IPS-20b (cell line): ENCODE data around the gene SLC7A9.
"Not testable (repeated sequence)": the region's sequence is repeated elsewhere in the genome, so short reads cannot be mapped to it uniquely, and the experiment has no call there.

Experiments used
- H3K27ac ChIP-seq: one replicate; pipeline ENCODE4 v1.5.1; 2013; ENCODE audit warnings: low read length
- H3K27me3 ChIP-seq: 2 replicates; pipeline ENCODE4 v1.6.1; 2013; ENCODE audit warnings: mild to moderate bottlenecking, low read length, inconsistent platforms; ENCODE audit not compliant: insufficient read depth
- H3K36me3 ChIP-seq: 2 replicates; pipeline ENCODE4 v1.6.1; 2013; ENCODE audit warnings: low read depth, mild to moderate bottlenecking, inconsistent platforms, low read length, moderate library complexity; ENCODE audit not compliant: insufficient read depth
- H3K4me1 ChIP-seq: 2 replicates; pipeline ENCODE4 v1.6.1; 2013; ENCODE audit warnings: mild to moderate bottlenecking, control low read depth, inconsistent platforms, low read length, moderate library complexity; ENCODE audit not compliant: insufficient read depth
- H3K4me3 ChIP-seq: 2 replicates; pipeline ENCODE4 v1.5.1; 2013; ENCODE audit warnings: mild to moderate bottlenecking, low read length, inconsistent platforms
- H3K9ac ChIP-seq: 2 replicates; pipeline ENCODE4 v1.6.1; 2013; ENCODE audit warnings: low read depth, mild to moderate bottlenecking, inconsistent platforms, low read length, moderate library complexity
- H3K9me3 ChIP-seq: 2 replicates; pipeline ENCODE4 v1.6.1; 2013; ENCODE audit warnings: mild to moderate bottlenecking, low read depth, low read length, inconsistent platforms; ENCODE audit not compliant: insufficient read depth

SLC7A9 gene

GRCh38 chr19:32832825-32833224 is 36.7 kb downstream of the SLC7A9 start:
- not testable (repeated sequence) for H3K27ac ChIP-seq, H3K36me3 ChIP-seq, H3K27me3 ChIP-seq, H3K9ac ChIP-seq, H3K4me1 ChIP-seq, H3K4me3 ChIP-seq, H3K9me3 ChIP-seq

DNA sequence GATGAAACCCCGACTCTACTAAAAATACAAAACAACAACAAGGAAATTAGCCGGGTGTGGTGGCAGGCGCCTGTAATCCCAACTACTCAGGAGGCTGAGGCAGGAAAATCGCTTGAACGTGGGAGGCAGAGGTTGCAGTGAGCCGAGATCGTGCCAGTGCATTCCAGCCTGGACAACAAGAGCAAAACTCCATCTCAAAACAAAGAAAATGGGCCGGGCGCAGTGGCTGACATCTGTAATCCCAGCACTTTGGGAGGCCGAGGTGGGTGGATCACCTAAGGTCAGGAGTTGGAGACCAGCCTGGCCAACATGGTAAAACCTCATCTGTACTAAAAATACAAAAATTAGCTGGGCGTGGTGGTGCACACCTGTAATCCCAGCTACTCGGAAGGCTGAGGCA is 37.5 kb downstream of the SLC7A9 start:
- not testable (repeated sequence) for H3K27ac ChIP-seq, H3K4me3 ChIP-seq, H3K27me3 ChIP-seq, H3K4me1 ChIP-seq, H3K36me3 ChIP-seq, H3K9ac ChIP-seq, H3K9me3 ChIP-seq

GRCh38 chr19:32831611-32832010 is 38.0 kb downstream of the SLC7A9 start:
- no peaks in the 10 kb centered on the region for H3K9me3 ChIP-seq
- H3K36me3 ChIP-seq: no peaks in the 10 kb centered on the region
- no peak overlapping the region for H3K9ac ChIP-seq
- no peaks in the 10 kb centered on the region for H3K27me3 ChIP-seq
- no peak overlapping the region for H3K27ac ChIP-seq
- peaks cover 6% of the 10 kb centered on the region; the same call in 1 of the 2 replicates for H3K4me1 ChIP-seq
- no peak overlapping the region for H3K4me3 ChIP-seq

- H3K27ac ChIP-seq: no peak overlapping the region
- H3K4me3 ChIP-seq: no peak overlapping the region
- no peaks in the 10 kb centered on the region for H3K36me3 ChIP-seq
- no peaks in the 10 kb centered on the region for H3K9me3 ChIP-seq
- H3K4me1 ChIP-seq: peaks cover 6% of the 10 kb centered on the region; the same call in 1 of the 2 replicates
- H3K27me3 ChIP-seq: no peaks in the 10 kb centered on the region
- no peak overlapping the region for H3K9ac ChIP-seq
Measured at GRCh38 chr19:32830231-32831014, 39.1 kb downstream of the SLC7A9 start.

DNA sequence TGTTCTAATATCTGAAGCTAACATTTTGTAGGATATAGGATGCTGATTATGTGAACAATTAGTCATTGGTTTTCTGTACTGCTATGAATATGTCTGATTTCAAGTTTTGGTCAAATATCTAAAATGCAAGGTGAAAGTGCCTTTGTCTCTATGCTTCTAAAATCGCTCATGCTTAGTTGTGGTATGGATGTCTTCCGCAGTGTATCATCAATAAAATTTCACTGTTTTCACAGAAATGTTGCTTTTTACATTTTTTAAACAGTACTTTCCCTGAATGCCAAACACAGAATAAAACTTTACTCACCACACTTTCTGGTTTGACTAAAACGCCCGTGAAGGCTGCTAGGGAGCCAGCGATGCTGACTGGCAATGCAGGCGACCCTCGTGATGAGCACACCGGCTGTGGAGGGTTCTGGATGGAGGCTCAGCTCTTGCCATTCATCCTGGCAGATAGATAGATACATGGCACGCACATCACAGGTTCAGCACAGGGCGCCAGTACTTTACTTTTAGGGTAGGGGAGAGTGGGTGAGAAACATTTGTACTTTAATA is 40.1 kb downstream of the SLC7A9 start:
- Histone ChIP-seq H3K4me3 (no peak overlapping the region), H3K9ac (no peak overlapping the region), H3K9me3 (no peaks in the 10 kb centered on the region), H3K4me1 (peaks cover 12% of the 10 kb centered on the region; the same call in 1 of the 2 replicates), H3K36me3 (no peaks in the 10 kb centered on the region), H3K27ac (no peak overlapping the region), H3K27me3 (no peaks in the 10 kb centered on the region)

DNA sequence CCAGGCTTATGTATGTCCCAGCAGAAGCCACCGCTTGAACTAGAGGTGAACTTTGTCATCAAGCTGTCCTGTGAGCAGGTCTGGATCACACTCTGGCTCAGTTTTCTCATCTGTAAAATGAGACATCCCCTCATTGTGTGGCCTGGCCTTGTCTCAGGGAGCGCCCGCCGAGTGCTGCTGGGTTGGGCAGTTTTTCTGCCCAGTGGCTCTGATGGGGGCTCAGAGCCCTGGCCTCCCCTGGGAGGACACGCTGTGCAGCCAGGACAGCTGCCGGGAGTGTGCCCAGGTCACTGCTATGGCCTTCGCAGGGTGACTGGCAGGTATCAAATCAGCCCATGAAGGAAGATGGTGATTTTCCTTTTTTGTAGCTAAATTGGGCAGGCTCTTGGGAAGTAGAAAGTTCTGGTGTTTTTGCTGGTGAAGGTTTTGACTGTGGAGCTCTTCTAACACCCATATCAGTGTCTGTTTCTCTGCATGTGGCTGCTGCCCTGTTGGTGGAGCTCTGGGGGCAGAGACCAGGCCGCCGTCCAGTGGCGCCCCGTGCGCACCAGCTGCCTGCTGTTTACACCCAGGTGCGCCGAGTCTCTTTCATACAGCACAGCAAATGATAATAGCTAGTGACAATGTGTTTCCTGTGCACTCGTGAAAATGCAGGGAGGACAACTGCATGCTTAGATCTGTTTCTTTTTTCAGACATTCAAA is 40.8 kb downstream of the SLC7A9 start:
- Histone ChIP-seq H3K9ac (no peak overlapping the region; the same call in 1 of the 2 replicates), H3K27ac (no peak overlapping the region), H3K4me1 (peaks cover 12% of the 10 kb centered on the region; the same call in 1 of the 2 replicates), H3K9me3 (no peaks in the 10 kb centered on the region), H3K36me3 (no peaks in the 10 kb centered on the region), H3K4me3 (no peak overlapping the region), H3K27me3 (no peaks in the 10 kb centered on the region)

DNA sequence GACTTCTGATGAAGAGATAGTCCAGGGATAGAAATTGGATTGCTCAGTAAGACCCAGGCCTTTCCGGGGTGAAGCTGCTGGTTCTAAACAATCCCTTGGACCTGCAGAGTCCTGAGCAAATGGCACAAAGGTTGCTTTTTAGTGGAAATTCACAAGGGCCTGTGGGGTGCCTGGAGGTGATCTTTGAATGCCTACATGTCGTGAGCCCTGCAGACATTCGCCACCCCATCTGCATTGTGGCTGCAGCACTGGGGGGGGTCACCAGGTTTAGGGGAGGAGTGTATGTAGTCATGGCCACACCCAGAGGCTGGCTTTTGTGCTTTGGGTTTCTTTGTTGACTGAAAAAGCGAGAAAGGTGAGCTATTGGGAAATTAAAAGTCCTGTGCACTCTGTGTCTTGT is 41.4 kb downstream of the SLC7A9 start:
- H3K27me3 ChIP-seq: no peaks in the 10 kb centered on the region
- H3K27ac ChIP-seq: no peak overlapping the region
- H3K36me3 ChIP-seq: no peaks in the 10 kb centered on the region
- H3K9me3 ChIP-seq: no peaks in the 10 kb centered on the region
- peaks cover 12% of the 10 kb centered on the region; the same call in 1 of the 2 replicates for H3K4me1 ChIP-seq
- H3K9ac ChIP-seq: no peak overlapping the region; the same call in 1 of the 2 replicates
- no peak overlapping the region for H3K4me3 ChIP-seq

GRCh38 chr19:32824916-32825608 is 44.5 kb downstream of the SLC7A9 start:
- Histone ChIP-seq H3K4me3 (no peak overlapping the region), H3K27ac (no peak overlapping the region), H3K9me3 (no peaks in the 10 kb centered on the region), H3K9ac (no peak overlapping the region), H3K4me1 (peaks cover 12% of the 10 kb centered on the region; the same call in 1 of the 2 replicates), H3K36me3 (no peaks in the 10 kb centered on the region), H3K27me3 (no peaks in the 10 kb centered on the region)

GRCh38 chr19:32824191-32824751 is 45.3 kb downstream of the SLC7A9 start:
- Histone ChIP-seq H3K27me3 (no peaks in the 10 kb centered on the region), H3K9ac (no peak overlapping the region), H3K4me1 (peaks cover 12% of the 10 kb centered on the region; the same call in 1 of the 2 replicates), H3K4me3 (no peak overlapping the region), H3K36me3 (no peaks in the 10 kb centered on the region), H3K9me3 (no peaks in the 10 kb centered on the region), H3K27ac (no peak overlapping the region)

- Histone ChIP-seq H3K4me1 (peaks cover 12% of the 10 kb centered on the region; the same call in 1 of the 2 replicates), H3K27me3 (no peaks in the 10 kb centered on the region), H3K36me3 (no peaks in the 10 kb centered on the region), H3K27ac (no peak overlapping the region), H3K4me3 (no peak overlapping the region), H3K9ac (no peak overlapping the region), H3K9me3 (no peaks in the 10 kb centered on the region)
Measured at GRCh38 chr19:32823747-32824102, 45.8 kb downstream of the SLC7A9 start.
